ENCODE data around the gene VANGL2. TPM values are rescaled to one million over a fixed set of nuclear protein-coding genes. Genes with fewer than 3 reads are reported as not detected.

The VANGL2 gene
- total and polyA plus RNA-seq, 2 experiments from 2014 or later: 17.7 to 51.3 TPM

DNA sequence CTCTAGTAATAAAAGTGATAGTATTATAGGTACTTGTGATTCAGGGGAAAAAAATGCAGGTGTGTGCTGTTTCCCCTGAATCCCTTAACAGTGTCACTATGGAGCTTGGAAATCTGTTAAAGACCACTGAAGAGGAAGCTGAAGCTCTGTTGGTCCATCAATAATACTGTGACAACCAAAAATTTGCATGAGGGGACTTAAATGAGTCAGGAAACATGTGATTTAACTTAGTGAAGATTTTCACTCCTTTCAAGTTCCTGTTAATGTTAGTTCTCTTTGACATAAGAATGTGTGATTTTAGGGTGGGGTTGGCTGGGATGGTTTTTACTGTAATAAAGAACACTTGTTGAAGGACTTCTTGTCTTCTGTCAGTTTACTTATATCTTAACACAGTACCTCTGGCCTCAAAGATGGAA lies 32.0 kb downstream of the VANGL2 start (continued):
- TF ChIP-seq, protein P1, sequence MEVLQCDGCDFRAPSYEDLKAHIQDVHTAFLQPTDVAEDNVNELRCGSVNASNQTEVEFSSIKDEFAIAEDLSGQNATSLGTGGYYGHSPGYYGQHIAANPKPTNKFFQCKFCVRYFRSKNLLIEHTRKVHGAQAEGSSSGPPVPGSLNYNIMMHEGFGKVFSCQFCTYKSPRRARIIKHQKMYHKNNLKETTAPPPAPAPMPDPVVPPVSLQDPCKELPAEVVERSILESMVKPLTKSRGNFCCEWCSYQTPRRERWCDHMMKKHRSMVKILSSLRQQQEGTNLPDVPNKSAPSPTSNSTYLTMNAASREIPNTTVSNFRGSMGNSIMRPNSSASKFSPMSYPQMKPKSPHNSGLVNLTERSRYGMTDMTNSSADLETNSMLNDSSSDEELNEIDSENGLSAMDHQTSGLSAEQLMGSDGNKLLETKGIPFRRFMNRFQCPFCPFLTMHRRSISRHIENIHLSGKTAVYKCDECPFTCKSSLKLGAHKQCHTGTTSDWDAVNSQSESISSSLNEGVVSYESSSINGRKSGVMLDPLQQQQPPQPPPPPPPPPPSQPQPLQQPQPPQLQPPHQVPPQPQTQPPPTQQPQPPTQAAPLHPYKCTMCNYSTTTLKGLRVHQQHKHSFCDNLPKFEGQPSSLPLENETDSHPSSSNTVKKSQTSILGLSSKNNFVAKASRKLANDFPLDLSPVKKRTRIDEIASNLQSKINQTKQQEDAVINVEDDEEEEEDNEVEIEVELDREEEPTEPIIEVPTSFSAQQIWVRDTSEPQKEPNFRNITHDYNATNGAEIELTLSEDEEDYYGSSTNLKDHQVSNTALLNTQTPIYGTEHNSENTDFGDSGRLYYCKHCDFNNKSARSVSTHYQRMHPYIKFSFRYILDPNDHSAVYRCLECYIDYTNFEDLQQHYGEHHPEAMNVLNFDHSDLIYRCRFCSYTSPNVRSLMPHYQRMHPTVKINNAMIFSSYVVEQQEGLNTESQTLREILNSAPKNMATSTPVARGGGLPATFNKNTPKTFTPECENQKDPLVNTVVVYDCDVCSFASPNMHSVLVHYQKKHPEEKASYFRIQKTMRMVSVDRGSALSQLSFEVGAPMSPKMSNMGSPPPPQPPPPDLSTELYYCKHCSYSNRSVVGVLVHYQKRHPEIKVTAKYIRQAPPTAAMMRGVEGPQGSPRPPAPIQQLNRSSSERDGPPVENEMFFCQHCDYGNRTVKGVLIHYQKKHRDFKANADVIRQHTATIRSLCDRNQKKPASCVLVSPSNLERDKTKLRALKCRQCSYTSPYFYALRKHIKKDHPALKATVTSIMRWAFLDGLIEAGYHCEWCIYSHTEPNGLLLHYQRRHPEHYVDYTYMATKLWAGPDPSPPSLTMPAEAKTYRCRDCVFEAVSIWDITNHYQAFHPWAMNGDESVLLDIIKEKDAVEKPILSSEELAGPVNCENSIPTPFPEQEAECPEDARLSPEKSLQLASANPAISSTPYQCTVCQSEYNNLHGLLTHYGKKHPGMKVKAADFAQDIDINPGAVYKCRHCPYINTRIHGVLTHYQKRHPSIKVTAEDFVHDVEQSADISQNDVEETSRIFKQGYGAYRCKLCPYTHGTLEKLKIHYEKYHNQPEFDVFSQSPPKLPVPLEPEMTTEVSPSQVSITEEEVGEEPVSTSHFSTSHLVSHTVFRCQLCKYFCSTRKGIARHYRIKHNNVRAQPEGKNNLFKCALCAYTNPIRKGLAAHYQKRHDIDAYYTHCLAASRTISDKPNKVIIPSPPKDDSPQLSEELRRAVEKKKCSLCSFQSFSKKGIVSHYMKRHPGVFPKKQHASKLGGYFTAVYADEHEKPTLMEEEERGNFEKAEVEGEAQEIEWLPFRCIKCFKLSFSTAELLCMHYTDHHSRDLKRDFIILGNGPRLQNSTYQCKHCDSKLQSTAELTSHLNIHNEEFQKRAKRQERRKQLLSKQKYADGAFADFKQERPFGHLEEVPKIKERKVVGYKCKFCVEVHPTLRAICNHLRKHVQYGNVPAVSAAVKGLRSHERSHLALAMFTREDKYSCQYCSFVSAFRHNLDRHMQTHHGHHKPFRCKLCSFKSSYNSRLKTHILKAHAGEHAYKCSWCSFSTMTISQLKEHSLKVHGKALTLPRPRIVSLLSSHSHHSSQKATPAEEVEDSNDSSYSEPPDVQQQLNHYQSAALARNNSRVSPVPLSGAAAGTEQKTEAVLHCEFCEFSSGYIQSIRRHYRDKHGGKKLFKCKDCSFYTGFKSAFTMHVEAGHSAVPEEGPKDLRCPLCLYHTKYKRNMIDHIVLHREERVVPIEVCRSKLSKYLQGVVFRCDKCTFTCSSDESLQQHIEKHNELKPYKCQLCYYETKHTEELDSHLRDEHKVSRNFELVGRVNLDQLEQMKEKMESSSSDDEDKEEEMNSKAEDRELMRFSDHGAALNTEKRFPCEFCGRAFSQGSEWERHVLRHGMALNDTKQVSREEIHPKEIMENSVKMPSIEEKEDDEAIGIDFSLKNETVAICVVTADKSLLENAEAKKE (CRISPR knock-in tag; IDR thresholded peaks at IDR 0.05): no peak
- TF ChIP-seq POLR2AphosphoS5 (IDR thresholded peaks at IDR 0.05; ENCODE audit: low read depth): no peak
- TF ChIP-seq CREB1 (CRISPR knock-in tag; IDR thresholded peaks at IDR 0.05; ENCODE audit: low read depth): no peak
- no peak for TF ChIP-seq EZH2 (IDR thresholded peaks at IDR 0.05; ENCODE audit: low read depth, unreplicated experiment)
- no peak for TF ChIP-seq ZNF114 (CRISPR knock-in tag; IDR thresholded peaks at IDR 0.05)
- no peak for TF ChIP-seq STAT1 (IDR thresholded peaks at IDR 0.05; ENCODE audit: unreplicated experiment)

DNA sequence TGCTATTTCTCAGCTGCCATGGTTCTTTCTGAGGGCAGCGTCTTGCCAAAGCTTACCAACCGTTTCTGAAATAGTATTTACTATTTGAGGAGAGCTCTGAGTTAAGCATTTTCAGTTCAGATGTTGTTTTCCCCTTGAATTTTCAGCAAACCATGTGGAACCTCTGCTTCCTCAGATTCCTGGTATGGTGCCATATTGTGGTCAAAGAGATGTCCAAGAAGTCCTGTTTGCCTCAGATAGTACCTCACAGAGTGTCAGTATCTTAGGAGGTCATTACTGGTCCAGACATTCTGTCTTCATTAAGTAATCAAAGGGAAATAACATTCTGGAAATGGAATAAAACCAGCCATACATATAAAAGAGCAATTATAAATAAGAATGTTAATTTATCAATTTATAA lies 36.6 kb downstream of the VANGL2 start:
- H2AFZ ChIP-seq: no peak overlapping the region
- H3K4me3 ChIP-seq: no peak overlapping the region
- Mint-ChIP-seq H3K4me1 (peaks cover 6% of the 10 kb centered on the region; the same call in 2 of the 3 replicates), H3K36me3 (ENCODE audit: low read depth) (no peaks in the 10 kb centered on the region), H3K27me3 (ENCODE audit: insufficient read depth, low read depth, poor library complexity) (no peaks in the 10 kb centered on the region), H3K4me3 (no peak overlapping the region), H3K9me3 (no peaks in the 10 kb centered on the region; the same call in 2 of the 3 replicates), H3K27ac (no peak overlapping the region)
- TF ChIP-seq, protein P1 (CRISPR knock-in tag; IDR thresholded peaks at IDR 0.05): no peak
- TF ChIP-seq EZH2phosphoT487 (IDR thresholded peaks at IDR 0.05; ENCODE audit: unreplicated experiment) (no peak), ZNF331 (CRISPR knock-in tag; IDR thresholded peaks at IDR 0.05; ENCODE audit: low read depth) (no peak)
- TF ChIP-seq, protein P2, sequence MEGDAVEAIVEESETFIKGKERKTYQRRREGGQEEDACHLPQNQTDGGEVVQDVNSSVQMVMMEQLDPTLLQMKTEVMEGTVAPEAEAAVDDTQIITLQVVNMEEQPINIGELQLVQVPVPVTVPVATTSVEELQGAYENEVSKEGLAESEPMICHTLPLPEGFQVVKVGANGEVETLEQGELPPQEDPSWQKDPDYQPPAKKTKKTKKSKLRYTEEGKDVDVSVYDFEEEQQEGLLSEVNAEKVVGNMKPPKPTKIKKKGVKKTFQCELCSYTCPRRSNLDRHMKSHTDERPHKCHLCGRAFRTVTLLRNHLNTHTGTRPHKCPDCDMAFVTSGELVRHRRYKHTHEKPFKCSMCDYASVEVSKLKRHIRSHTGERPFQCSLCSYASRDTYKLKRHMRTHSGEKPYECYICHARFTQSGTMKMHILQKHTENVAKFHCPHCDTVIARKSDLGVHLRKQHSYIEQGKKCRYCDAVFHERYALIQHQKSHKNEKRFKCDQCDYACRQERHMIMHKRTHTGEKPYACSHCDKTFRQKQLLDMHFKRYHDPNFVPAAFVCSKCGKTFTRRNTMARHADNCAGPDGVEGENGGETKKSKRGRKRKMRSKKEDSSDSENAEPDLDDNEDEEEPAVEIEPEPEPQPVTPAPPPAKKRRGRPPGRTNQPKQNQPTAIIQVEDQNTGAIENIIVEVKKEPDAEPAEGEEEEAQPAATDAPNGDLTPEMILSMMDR (conservative IDR thresholded peaks at IDR 0.05; ENCODE audit: low read depth in 2 of 2): no peak
- H3K27me3 ChIP-seq (ENCODE audit: insufficient read depth): no peaks in the 10 kb centered on the region
- no peak overlapping the region for H3K4me2 ChIP-seq
- ATAC-seq: no peak
- H3K36me3 ChIP-seq (ENCODE audit: insufficient read depth): no peaks in the 10 kb centered on the region
- H3K27ac ChIP-seq (ENCODE audit: low read depth): no peak overlapping the region
- no peaks in the 10 kb centered on the region; the same call in 1 of the 2 replicates for H3K9me2 ChIP-seq (ENCODE audit: insufficient read depth)
- H4K20me1 ChIP-seq (replicated peaks; ENCODE audit: insufficient read depth): no peaks in the 10 kb centered on the region
- H3K79me2 ChIP-seq (replicated peaks; ENCODE audit: insufficient read depth): no peaks in the 10 kb centered on the region
- DNase-seq (ENCODE audit: low spot score): no peak
- H3K4me1 ChIP-seq (ENCODE audit: insufficient read depth): no peaks in the 10 kb centered on the region
- no peaks in the 10 kb centered on the region for H3F3A ChIP-seq (replicated peaks; ENCODE audit: low read depth)

Data from GM23338 (cell line).